ENCODE results near the gene E2F7.

Gene E2F7

GRCh38 chr12:77062396-77062795 lies 3.0 kb downstream of the E2F7 start:
- no peak for DNase-seq

- DNase-seq, result no peak
Measured at GRCh38 chr12:77060883-77061240, 4.5 kb downstream of the E2F7 start.

DNA sequence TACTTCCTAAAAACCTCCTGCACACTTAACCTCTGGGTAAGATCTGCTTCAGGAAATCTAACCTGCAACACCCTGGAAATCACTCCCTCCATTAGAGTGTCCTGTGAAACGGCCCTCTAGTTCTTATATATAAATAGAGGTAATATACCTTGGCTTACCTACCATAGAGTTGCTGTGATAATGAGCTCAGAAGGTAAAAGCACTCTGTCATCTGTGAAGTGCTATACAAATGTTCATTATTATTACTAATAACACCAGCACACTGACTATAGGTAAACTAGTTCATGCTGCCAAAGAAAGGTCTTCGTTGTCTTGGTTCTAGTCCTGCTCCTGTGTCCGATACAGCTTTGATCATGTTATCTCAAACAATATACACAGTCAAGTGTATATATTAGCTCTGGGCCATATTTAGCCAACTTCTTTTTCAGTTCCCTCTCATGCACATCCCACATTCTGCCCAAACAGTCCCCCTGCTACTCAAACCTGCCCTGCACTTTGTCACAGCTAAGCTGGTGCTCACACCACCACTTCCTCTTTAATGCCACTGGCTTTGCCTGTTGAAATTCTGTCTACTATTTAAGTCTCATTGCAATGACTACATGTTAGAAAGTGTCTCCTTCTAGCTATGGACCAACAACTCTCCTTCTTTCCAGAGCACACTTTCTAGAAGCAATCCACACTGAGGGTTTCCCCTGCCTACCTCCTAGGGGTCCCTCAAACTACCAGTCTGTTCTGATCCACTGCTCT lies 5.1 kb downstream of the E2F7 start:
- peak; percentile 41 for DNase-seq

- DNase-seq, result no peak
Measured at GRCh38 chr12:77058740-77059139, 6.6 kb downstream of the E2F7 start.

DNA sequence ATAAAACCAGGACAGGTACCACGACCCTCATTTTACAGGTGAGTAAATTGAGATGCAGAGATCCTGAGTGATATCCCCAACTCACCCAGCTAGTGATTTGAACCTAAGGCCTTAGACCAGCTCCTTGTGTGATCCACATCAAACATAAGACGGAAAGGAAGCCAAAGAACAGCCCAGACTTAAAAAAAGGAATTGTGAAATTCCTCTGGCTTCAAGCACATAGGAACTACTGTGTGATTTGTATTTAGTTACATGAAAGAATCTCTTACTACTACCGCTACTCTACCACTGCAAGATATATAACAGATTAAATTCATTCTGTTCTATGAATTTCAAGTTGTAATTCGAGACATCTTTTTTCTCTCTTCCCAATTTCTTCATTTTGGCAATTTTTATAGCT lies 10.5 kb downstream of the E2F7 start:
- DNase-seq, result no peak

DNA sequence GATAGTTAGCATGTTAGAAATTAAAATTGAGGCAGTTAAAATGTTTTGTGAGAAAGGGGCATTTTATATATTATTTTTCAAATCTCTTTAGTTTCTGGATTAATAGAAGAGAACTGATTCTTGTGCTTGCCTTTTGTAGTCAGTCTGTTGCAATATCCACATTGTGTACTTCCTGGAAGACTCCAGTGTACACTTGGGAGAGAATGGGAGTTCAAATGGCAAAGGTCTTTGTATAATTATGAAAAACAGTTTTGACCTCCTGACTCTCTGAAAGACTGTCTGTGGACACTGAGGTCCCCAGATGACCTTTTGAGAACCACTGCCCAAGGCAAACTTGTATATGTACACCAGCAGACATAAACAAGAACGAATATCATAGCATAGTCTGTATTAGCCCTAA lies 12.1 kb downstream of the E2F7 start:
- no peak for DNase-seq

DNA sequence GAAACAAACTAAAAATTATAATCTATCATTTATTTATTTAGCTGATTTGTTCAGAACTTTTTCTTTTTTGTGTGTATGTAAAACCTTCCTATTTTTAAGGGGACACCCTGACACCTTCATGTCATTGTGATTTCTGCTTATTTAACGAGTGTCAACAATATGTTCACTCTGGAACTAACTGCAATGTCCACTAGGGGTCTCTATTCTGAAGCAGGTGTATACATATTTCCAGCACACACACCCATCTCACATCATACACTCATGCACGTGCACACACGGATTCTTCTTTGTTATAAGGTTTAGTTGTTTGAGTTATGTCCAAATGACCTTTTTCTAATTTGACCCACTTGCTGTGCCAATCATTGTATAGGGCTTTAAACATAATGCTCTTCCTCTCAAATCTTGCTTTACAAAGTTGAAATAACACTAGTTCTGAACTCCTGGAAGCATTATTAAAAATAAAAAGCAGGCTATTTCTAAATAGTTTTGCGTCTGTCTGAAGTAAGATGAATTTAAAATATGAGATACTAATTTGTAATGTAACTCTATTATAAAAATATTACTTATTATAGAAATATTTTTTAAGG lies 15.5 kb downstream of the E2F7 start:
- peak; percentile 50 for DNase-seq

DNA sequence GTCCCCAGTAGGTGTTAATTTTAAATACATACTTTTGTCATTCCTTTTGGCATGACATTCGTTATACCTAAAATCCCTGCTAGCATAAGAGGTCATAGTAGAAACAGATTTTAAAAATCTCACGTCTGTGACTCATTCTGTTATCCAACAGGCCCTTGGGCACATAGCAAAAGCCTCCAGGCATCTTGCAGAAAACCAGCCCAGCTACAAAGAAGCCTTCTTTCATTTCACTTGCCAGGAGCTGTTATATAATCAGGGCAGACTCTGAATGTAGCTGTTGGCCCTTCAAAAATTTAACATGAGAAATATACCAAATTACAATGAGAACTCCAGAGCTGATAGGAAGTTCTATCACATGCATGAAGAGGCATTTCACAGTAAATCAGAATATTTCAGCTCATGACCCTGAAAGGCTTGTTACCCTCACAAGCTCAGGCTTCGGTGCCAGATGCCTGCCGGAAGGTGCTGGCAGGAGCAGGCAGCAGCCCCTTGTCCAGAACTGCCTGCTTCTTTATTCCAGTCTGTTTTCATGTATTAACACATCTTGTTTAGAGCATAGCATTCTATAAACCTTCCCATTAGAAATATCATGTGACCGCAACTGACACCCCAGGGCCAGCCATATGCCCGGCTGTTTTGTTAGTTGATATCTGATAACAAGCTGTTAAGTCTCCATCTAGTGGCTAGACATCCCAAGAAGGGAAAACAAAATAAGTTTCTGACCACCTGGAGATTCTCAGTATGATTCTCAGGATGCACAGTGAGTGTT lies 17.8 kb downstream of the E2F7 start:
- DNase-seq, result no peak

DNA sequence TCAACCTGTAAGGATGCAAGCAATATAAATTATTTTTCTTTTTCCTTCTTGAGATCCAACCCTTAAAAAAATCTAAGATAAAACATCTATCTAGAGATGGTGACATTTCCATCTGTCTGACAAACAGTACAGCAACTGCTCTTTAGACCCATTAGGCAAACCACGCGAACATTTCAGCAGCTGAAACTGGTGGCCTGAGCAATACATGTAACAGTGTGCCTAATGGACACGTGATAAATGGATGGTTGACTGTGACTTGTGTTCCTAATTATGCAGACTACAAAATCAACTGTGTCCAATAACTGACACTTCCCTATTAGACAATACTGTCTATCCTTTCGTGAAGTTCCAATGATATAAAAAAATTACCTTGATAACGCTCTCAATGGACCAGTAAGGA lies 18.9 kb downstream of the E2F7 start:
- no peak for DNase-seq

DNA sequence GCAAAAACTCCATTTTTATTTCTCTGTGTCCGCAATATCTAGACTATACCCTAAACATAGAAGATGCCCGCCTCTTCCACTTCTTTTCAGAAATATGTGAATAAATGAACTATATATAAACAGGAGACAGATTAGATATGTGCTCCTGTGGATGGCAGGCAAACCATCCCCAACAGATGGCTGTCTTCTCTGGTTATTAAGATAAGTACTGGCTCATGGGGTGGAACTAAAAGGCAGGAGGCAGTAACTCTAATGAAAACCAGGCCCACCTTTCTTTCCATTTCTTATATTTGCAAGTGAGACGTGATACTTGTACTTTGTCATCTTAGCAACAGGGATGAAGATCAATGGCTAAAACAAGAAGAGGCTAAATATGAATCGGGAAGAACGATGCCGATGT lies 20.2 kb downstream of the E2F7 start:
- DNase-seq, result no peak

GRCh38 chr12:77044721-77045120 lies 20.6 kb downstream of the E2F7 start:
- DNase-seq, result no peak

DNA sequence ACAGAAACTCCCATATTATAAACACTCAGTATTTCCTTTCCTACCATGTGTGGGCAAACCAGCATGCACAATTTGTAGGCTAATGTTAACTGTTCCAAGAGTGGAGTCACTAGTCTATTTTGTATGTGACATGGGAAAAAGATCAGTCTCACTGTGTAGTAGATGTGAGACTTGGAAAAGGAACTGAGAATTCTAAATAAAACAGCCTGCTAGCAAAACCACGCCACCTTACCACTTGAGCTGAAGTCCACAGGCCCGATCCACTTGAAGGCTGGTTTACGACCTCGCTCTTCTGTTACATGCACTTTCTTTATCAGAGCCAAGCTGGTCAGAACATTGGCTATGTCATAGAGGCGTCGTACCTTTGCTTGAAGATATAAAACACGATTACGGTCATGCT lies 22.5 kb downstream of the E2F7 start:
- no peak for DNase-seq

- no peak for DNase-seq
Measured at GRCh38 chr12:77040231-77040630, 25.1 kb downstream of the E2F7 start.

DNA sequence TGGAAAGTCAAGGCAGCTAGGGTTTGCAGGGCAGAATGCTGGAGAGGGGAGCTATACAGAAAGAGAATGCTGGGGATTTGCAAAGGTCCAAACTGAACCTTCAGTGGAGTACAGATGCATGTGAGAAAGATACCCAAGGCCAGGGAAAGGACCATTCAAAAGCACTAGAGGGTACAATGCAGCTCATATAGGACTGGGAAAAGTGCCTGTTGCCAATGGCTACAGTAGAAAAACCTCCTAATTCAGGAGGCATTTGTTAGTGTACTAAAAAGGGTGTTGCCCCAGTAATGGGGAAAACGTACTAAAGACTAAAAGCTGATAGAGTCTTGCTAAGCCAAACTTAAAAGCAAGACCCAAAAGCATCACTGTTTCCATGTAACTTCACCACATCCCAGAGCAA lies 30.1 kb downstream of the E2F7 start:
- DNase-seq, result no peak

- no peak for DNase-seq
Measured at GRCh38 chr12:77033658-77034536, 31.5 kb downstream of the E2F7 start.

DNA sequence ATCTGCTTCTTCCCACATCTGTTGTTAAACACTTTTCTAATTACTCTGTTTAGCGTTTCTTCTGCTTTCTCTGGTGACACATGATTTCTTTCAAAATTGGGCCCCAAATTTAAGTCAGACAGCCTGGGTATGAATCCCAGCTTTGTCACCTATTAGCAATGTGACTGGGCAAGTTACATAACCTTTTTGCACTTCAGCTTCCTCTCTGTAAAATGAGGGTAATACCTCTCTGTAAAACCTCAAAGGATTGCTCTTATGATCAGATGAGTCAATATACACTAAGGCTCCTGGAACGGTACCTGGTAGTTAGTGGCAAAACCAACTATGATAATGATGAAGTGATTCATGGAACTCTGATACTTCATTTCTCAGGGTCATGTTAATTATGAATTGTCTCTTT lies 33.0 kb downstream of the E2F7 start:
- no peak for DNase-seq

DNA sequence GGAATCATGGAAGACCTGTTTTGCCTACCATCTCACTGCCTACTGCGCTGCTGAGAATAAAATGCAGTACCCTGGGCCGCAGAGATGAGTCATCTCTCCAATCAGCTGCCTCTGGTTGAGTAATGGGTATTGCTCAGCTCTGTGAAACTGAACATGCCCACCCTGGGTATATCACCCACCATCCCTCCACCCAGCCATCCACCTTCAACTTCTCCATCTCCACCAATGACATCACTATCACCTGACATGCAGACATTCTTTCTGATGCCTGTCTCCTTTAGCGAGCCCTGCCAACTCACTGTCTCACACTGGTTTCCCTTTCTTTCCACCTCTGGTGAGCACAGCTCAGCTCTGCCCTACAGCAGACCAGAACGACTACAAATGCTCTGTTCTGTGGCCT lies 33.6 kb downstream of the E2F7 start:
- DNase-seq, result no peak

DNA sequence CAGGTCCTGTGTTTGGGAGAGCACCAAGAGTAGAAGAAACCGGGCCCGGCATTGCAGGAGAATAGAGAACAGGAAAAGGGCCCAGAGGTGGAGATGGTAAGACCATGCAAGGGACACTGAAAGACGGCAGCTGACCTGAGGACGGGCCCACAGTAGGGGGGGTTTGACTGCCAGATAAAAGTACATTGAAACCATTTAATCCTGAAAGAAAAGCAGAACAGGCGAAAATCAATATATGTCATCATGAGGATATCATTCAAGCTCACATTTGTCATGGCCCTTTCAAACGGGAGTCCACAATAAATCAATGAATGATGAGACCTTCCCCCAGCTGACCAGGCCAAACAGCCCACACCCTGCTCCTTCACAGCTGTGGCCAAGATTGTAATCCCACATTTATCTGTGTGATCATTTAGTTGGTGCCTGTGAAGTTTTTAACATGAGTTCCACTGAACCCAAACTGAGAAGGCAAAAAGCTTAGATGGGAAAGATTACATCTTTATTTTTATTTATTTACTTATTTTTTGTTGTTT lies 39.5 kb downstream of the E2F7 start:
- no peak for DNase-seq

DNA sequence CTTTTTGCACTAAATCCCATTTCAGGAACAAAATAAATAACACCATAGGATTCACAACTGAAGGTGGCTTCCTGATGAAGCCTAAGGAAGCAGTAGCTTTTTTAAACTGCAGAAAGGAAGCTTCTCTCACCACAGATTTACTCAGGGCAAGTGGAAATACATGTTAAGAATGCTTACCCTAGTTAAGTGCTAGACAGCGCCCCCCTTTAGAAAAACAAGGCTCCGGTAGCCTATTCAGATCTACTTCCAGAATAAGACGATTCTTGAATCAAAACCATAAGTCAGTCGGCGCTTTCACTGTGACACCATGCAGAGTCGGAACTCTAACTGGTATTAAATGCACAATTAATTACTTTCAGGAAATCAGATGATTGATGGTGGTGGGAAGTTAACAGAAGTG lies 41.9 kb downstream of the E2F7 start:
- DNase-seq, result no peak

GRCh38 chr12:77019920-77020319 lies 45.4 kb downstream of the E2F7 start:
- no peak for DNase-seq

GRCh38 chr12:77016606-77017005 lies 48.8 kb downstream of the E2F7 start:
- no peak for DNase-seq

- no peak for DNase-seq
Measured at GRCh38 chr12:77013091-77013490, 52.3 kb downstream of the E2F7 start.

All from GF-D8 (cell line).